Measurements from ENCODE around the gene MKS1. TPM values are rescaled to one million over a fixed set of nuclear protein-coding genes. Genes with fewer than 3 reads are reported as not detected.
A peak's percentile ranks its signal among the peaks of the same experiment; 100 is the strongest.

MKS1 gene
- polyA plus RNA-seq, 2 of the 4 experiments (the other 2 are of a cell fraction), result 16.2 to 18.6 TPM

DNA sequence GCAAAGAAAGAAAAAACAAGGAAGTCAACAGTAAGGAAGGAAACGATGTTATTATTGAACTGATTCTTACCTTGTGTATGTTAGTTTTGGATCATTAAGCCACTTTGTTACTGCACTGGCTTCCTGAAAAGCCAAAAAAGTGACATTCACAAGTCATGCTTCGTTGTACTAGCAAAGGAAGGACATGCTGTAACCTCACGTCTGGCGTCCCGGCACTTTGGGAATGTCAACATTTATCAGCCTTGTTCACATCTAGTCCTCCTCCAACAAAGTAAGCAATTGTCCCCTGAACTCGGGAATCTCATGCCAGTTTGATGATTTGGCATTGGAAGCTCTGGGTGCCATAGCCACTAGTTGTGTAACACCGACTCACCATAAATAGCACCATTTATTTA, 731 bp upstream of the MKS1 start:
- Histone ChIP-seq H3K4me2 (peak overlapping the region; percentile 75), H3K9me3 (no peaks in the 10 kb centered on the region), H3K4me1 (peaks cover 14% of the 10 kb centered on the region; the same call in 2 of the 3 replicates), H3K27ac (peak overlapping the region; percentile 50 to 89), H3K4me3 (peak overlapping the region; percentile 77)
- ChIA-PET POLR2A (interaction anchor here (0.5 to 1.8 kb wide), 4 partner anchors 11 to 771 kb away, joined by 3 to 6 read pairs (median 4); partner anchors contain the start of gene SUPT4H1), CTCF (interaction anchor here (1.0 to 6.6 kb wide), 10 partner anchors 9 to 232 kb away, joined by 3 to 62 read pairs (median 8); partner anchors contain the start of gene LPO)
- FAIRE-seq (peak; percentile 56), ATAC-seq (no peak), DNase-seq (ENCODE audit: low read depth in 1 of 2, low spot score in 1 of 2) (no peak)
- 75% methylated on average over 7 of the region's 7 CpGs for WGBS (ENCODE audit: missing lambda C conversion rate)
- 0 out of 2 replicates have a peak, but pooled peaks have one; percentile 14 for TF ChIP-seq EHMT2 (IDR thresholded peaks at IDR 0.05; ENCODE audit: low read depth)
- TF ChIP-seq, protein P1, sequence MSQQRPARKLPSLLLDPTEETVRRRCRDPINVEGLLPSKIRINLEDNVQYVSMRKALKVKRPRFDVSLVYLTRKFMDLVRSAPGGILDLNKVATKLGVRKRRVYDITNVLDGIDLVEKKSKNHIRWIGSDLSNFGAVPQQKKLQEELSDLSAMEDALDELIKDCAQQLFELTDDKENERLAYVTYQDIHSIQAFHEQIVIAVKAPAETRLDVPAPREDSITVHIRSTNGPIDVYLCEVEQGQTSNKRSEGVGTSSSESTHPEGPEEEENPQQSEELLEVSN (IDR thresholded peaks at IDR 0.05; ENCODE audit: borderline replicate concordance, low read depth), result no peak

DNA sequence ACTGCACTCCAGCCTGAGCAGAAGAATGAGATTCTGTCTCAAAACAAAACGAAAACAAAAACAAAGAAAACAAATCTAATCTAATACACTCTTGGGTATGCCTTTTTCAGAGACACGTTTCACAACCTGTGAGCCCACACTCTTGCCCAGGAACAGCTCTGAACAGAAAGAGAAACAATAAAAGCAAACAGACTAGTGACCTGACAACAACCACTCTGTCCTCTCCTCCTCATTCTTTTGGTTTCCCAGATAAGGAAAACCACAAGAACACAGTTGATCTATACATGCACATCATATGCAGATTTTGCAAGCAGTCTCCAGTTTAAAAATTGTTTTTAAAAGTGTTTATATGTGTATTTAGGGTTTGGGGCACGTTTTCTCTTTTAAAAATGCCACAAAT, 1.3 kb downstream of the MKS1 start:
- TF ChIP-seq ZNF302 (CRISPR knock-in tag; IDR thresholded peaks at IDR 0.05), result no peak
- TF ChIP-seq HDAC2 (IDR thresholded peaks at IDR 0.05), result no peak
- TF ChIP-seq NFE2L2 (conservative IDR thresholded peaks at IDR 0.05; ENCODE audit: low read length), result no peak
- no peak for TF ChIP-seq HOXB13 (CRISPR knock-in tag; IDR thresholded peaks at IDR 0.05; ENCODE audit: low read depth)
- no peak for TF ChIP-seq CHD2 (IDR thresholded peaks at IDR 0.05; ENCODE audit: low read length, partially characterized antibody)
- no peak for TF ChIP-seq GATA3 (IDR thresholded peaks at IDR 0.05; ENCODE audit: borderline replicate concordance)
- TF ChIP-seq HEYL (CRISPR knock-in tag; IDR thresholded peaks at IDR 0.05), result no peak
- no peak for TF ChIP-seq HOXA7 (CRISPR knock-in tag; IDR thresholded peaks at IDR 0.05)
- TF ChIP-seq NR3C1 (IDR thresholded peaks at IDR 0.05), result no peak
- no peak for TF ChIP-seq EHMT2 (IDR thresholded peaks at IDR 0.05; ENCODE audit: low read depth)
- Histone ChIP-seq H3K27ac (no peak overlapping the region), H3K4me1 (peaks cover 8% of the 10 kb centered on the region; the same call in 2 of the 3 replicates), H3K4me3 (no peak overlapping the region), H3K4me2 (no peak overlapping the region), H3K9me3 (no peaks in the 10 kb centered on the region)
- WGBS (ENCODE audit: missing lambda C conversion rate), result 63% methylated on average over 3 of the region's 3 CpGs
- CTCF ChIA-PET, result interaction anchor here (1.1 to 6.6 kb wide), 5 partner anchors 10 to 32 kb away, joined by 3 to 62 read pairs (median 23); no protein-coding TSS in a partner anchor
- FAIRE-seq (no peak), ATAC-seq (no peak), DNase-seq (ENCODE audit: low read depth in 1 of 2, low spot score in 1 of 2) (no peak)
- POLR2A ChIA-PET, result no interaction called here

DNA sequence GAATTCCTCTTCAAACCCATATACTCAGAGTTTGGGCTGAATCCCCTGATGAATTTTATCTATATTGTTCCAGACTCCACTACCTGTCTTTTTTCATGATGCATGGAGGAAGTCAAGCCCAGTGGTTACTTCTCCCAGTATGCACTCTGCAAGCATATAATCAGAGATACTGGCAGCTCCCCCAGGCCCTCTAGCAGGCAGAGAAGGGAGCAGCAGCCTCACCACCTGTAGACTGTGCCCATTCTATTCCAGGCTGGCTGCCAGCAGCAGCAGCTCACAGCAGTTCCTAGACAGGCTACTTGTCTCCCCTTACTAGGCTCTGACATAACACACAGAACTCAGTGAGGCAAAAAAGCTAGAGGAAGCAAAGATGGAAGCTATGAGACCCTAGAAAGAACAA, 3.4 kb downstream of the MKS1 start:
- no peak for TF ChIP-seq PBX3 (IDR thresholded peaks at IDR 0.05)
- TF ChIP-seq, protein P2, sequence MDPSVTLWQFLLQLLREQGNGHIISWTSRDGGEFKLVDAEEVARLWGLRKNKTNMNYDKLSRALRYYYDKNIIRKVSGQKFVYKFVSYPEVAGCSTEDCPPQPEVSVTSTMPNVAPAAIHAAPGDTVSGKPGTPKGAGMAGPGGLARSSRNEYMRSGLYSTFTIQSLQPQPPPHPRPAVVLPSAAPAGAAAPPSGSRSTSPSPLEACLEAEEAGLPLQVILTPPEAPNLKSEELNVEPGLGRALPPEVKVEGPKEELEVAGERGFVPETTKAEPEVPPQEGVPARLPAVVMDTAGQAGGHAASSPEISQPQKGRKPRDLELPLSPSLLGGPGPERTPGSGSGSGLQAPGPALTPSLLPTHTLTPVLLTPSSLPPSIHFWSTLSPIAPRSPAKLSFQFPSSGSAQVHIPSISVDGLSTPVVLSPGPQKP (IDR thresholded peaks at IDR 0.05; ENCODE audit: low read depth, low read length), result no peak
- TF ChIP-seq RNF2 (IDR thresholded peaks at IDR 0.05; ENCODE audit: borderline replicate concordance, low read depth), result no peak
- TF ChIP-seq HOXB5 (CRISPR knock-in tag; IDR thresholded peaks at IDR 0.05), result no peak
- TF ChIP-seq HEYL (CRISPR knock-in tag; IDR thresholded peaks at IDR 0.05), result no peak
- TF ChIP-seq GATA3 (IDR thresholded peaks at IDR 0.05; ENCODE audit: borderline replicate concordance), result no peak
- no peak for TF ChIP-seq FOSB (CRISPR knock-in tag; IDR thresholded peaks at IDR 0.05)
- TF ChIP-seq HDAC2 (IDR thresholded peaks at IDR 0.05), result no peak
- TF ChIP-seq SREBF2 (IDR thresholded peaks at IDR 0.05), result no peak
- no peak for TF ChIP-seq ZFP36 (IDR thresholded peaks at IDR 0.05; ENCODE audit: borderline replicate concordance, partially characterized antibody)
- no peak for TF ChIP-seq TFCP2L1 (CRISPR knock-in tag; IDR thresholded peaks at IDR 0.05)
- TF ChIP-seq SMC3 (IDR thresholded peaks at IDR 0.05), result no peak
- no peak for TF ChIP-seq HOXA7 (CRISPR knock-in tag; IDR thresholded peaks at IDR 0.05)
- no peak for TF ChIP-seq REST (IDR thresholded peaks at IDR 0.05)
- DNase-seq (ENCODE audit: low read depth in 1 of 2, low spot score in 1 of 2), result peak in 1 of 2 experiments; percentile 31
- Histone ChIP-seq H3K4me1 (peaks cover 8% of the 10 kb centered on the region; the same call in 2 of the 3 replicates), H3K27ac (no peak overlapping the region), H3K4me3 (no peak overlapping the region), H3K4me2 (no peak overlapping the region), H3K9me3 (no peaks in the 10 kb centered on the region)
- POLR2A ChIA-PET, result no interaction called here
- CTCF ChIA-PET, result interaction anchor here (1.2 to 6.6 kb wide), 9 partner anchors 9 to 234 kb away, joined by 3 to 62 read pairs (median 5); no protein-coding TSS in a partner anchor
- no peak for FAIRE-seq
- peak; percentile 33 to 41; a peak in 2 of 6 replicates for ATAC-seq
